Activated naive CD8-positive, alpha-beta T cell treated with anti-CD3 and anti-CD28 coated beads for 36 hours (primary cell): ENCODE data around the gene SELENOW. TPM values are rescaled to one million over a fixed set of nuclear protein-coding genes. Genes with fewer than 3 reads are reported as not detected.
"Not testable (repeated sequence)": the region's sequence is repeated elsewhere in the genome, so short reads cannot be mapped to it uniquely, and the experiment has no call there.

Source experiments
- DNase-seq: peaks from one replicate; pipeline ENCODE4 v3.0.0; 2021
- H3K27ac Mint-ChIP-seq: one replicate; pipeline ENCODE4 v1.8.0; 2022; ENCODE audit warnings: mild to moderate bottlenecking, moderate library complexity, mixed read lengths
- H3K27me3 Mint-ChIP-seq: one replicate; pipeline ENCODE4 v1.8.0; 2022; ENCODE audit warnings: mild to moderate bottlenecking, mixed read lengths
- H3K36me3 Mint-ChIP-seq: one replicate; pipeline ENCODE4 v1.8.0; 2021; ENCODE audit warnings: mild to moderate bottlenecking, mixed read lengths
- H3K4me1 Mint-ChIP-seq: one replicate; pipeline ENCODE4 v1.8.0; 2021; ENCODE audit warnings: mixed read lengths
- H3K4me3 Mint-ChIP-seq: one replicate; pipeline ENCODE4 v1.8.0; 2022; ENCODE audit warnings: mild to moderate bottlenecking, moderate library complexity, mixed read lengths
- H3K9me3 Mint-ChIP-seq: one replicate; pipeline ENCODE4 v1.8.0; 2022; ENCODE audit warnings: mixed read lengths
- total RNA-seq, 2 experiments: library from RNA; stranded (reverse); gene quantifications; one replicate each; pipeline ENCODE4 v1.2.3, GENCODE V29; 2021

The SELENOW gene
- total RNA-seq, 2 experiments from 2014 or later = 99.1 to 107 TPM

- no peak for DNase-seq
- no peaks in the 10 kb centered on the region for H3K9me3 Mint-ChIP-seq
- peaks cover 41% of the 10 kb centered on the region for H3K36me3 Mint-ChIP-seq
- H3K4me1 Mint-ChIP-seq = peaks cover 25% of the 10 kb centered on the region
- no peak overlapping the region for H3K4me3 Mint-ChIP-seq
- H3K27me3 Mint-ChIP-seq = no peaks in the 10 kb centered on the region
- H3K27ac Mint-ChIP-seq = peak overlapping the region; percentile 12
These were observed 25.9 kb upstream of the SELENOW start for GRCh38 chr19:47752440-47753211.

GRCh38 chr19:47754206-47755064, 24.1 kb upstream of the SELENOW start:
- Mint-ChIP-seq H3K27me3 (no peaks in the 10 kb centered on the region), H3K4me1 (peaks cover 12% of the 10 kb centered on the region), H3K27ac (peak overlapping the region; percentile 63), H3K4me3 (no peak overlapping the region), H3K9me3 (no peaks in the 10 kb centered on the region), H3K36me3 (peaks cover 35% of the 10 kb centered on the region)
- no peak for DNase-seq

- no peaks in the 10 kb centered on the region for H3K27me3 Mint-ChIP-seq
- H3K36me3 Mint-ChIP-seq = peaks cover 36% of the 10 kb centered on the region
- H3K4me3 Mint-ChIP-seq = no peak overlapping the region
- H3K27ac Mint-ChIP-seq = no peak overlapping the region
- no peaks in the 10 kb centered on the region for H3K9me3 Mint-ChIP-seq
- peaks cover 9% of the 10 kb centered on the region for H3K4me1 Mint-ChIP-seq
- no peak for DNase-seq
These were observed 23.3 kb upstream of the SELENOW start for GRCh38 chr19:47755065-47755761.

- H3K4me3 Mint-ChIP-seq = no peak overlapping the region
- H3K9me3 Mint-ChIP-seq = no peaks in the 10 kb centered on the region
- no peaks in the 10 kb centered on the region for H3K27me3 Mint-ChIP-seq
- H3K36me3 Mint-ChIP-seq = peaks cover 34% of the 10 kb centered on the region
- peaks cover 5% of the 10 kb centered on the region for H3K4me1 Mint-ChIP-seq
- DNase-seq = no peak
- no peak overlapping the region for H3K27ac Mint-ChIP-seq
These were observed 22.5 kb upstream of the SELENOW start for GRCh38 chr19:47755762-47756626.

GRCh38 chr19:47756627-47756929, 21.9 kb upstream of the SELENOW start:
- peaks cover 5% of the 10 kb centered on the region for H3K4me1 Mint-ChIP-seq
- H3K27ac Mint-ChIP-seq = no peak overlapping the region
- no peak overlapping the region for H3K4me3 Mint-ChIP-seq
- no peak for DNase-seq
- H3K27me3 Mint-ChIP-seq = no peaks in the 10 kb centered on the region
- peaks cover 34% of the 10 kb centered on the region for H3K36me3 Mint-ChIP-seq
- H3K9me3 Mint-ChIP-seq = no peaks in the 10 kb centered on the region

GRCh38 chr19:47756953-47757608, 21.4 kb upstream of the SELENOW start:
- Mint-ChIP-seq H3K27ac (no peak overlapping the region), H3K27me3 (no peaks in the 10 kb centered on the region), H3K4me1 (peaks cover 5% of the 10 kb centered on the region)

GRCh38 chr19:47757617-47758442, 20.7 kb upstream of the SELENOW start:
- no peaks in the 10 kb centered on the region for H3K9me3 Mint-ChIP-seq
- H3K36me3 Mint-ChIP-seq = peaks cover 33% of the 10 kb centered on the region
- no peaks in the 10 kb centered on the region for H3K27me3 Mint-ChIP-seq
- no peak overlapping the region for H3K4me3 Mint-ChIP-seq
- no peak overlapping the region for H3K27ac Mint-ChIP-seq
- H3K4me1 Mint-ChIP-seq = peaks cover 1% of the 10 kb centered on the region
- DNase-seq = no peak

More at GRCh38 chr19:47756953-47757608, 21.4 kb upstream of the SELENOW start:
- H3K4me3 Mint-ChIP-seq = no peak overlapping the region
- H3K36me3 Mint-ChIP-seq = peaks cover 34% of the 10 kb centered on the region
- no peaks in the 10 kb centered on the region for H3K9me3 Mint-ChIP-seq
- DNase-seq = no peak

GRCh38 chr19:47758443-47758804, 20.1 kb upstream of the SELENOW start:
- Mint-ChIP-seq H3K9me3 (no peaks in the 10 kb centered on the region), H3K4me1 (no peaks in the 10 kb centered on the region), H3K27ac (no peak overlapping the region), H3K4me3 (no peak overlapping the region), H3K36me3 (peaks cover 27% of the 10 kb centered on the region), H3K27me3 (no peaks in the 10 kb centered on the region)
- DNase-seq = no peak

GRCh38 chr19:47760632-47760999, 17.9 kb upstream of the SELENOW start:
- DNase-seq = no peak
- Mint-ChIP-seq H3K4me3 (no peak overlapping the region), H3K9me3 (no peaks in the 10 kb centered on the region), H3K27ac (no peak overlapping the region), H3K27me3 (no peaks in the 10 kb centered on the region), H3K36me3 (peaks cover 19% of the 10 kb centered on the region), H3K4me1 (no peaks in the 10 kb centered on the region)

- H3K27ac Mint-ChIP-seq = no peak overlapping the region
- H3K27me3 Mint-ChIP-seq = no peaks in the 10 kb centered on the region
- H3K4me1 Mint-ChIP-seq = no peaks in the 10 kb centered on the region
These were observed 16.9 kb upstream of the SELENOW start for GRCh38 chr19:47761566-47761965.

GRCh38 chr19:47762151-47762550, 16.4 kb upstream of the SELENOW start:
- DNase-seq = no peak
- H3K36me3 Mint-ChIP-seq = peaks cover 16% of the 10 kb centered on the region

More at GRCh38 chr19:47761566-47761965, 16.9 kb upstream of the SELENOW start:
- DNase-seq = no peak
- no peaks in the 10 kb centered on the region for H3K9me3 Mint-ChIP-seq
- H3K4me3 Mint-ChIP-seq = no peak overlapping the region
- H3K36me3 Mint-ChIP-seq = peaks cover 19% of the 10 kb centered on the region

GRCh38 chr19:47762615-47763308, 15.7 kb upstream of the SELENOW start:
- Mint-ChIP-seq H3K36me3 (peaks cover 12% of the 10 kb centered on the region), H3K27ac (no peak overlapping the region), H3K27me3 (no peaks in the 10 kb centered on the region), H3K9me3 (no peaks in the 10 kb centered on the region), H3K4me1 (no peaks in the 10 kb centered on the region), H3K4me3 (no peak overlapping the region)
- DNase-seq = no peak

More at GRCh38 chr19:47762151-47762550, 16.4 kb upstream of the SELENOW start:
- Mint-ChIP-seq H3K27ac (no peak overlapping the region), H3K9me3 (no peaks in the 10 kb centered on the region), H3K4me3 (no peak overlapping the region), H3K27me3 (no peaks in the 10 kb centered on the region), H3K4me1 (no peaks in the 10 kb centered on the region)

GRCh38 chr19:47764705-47765104, 13.8 kb upstream of the SELENOW start:
- DNase-seq, H3K36me3 Mint-ChIP-seq, H3K27me3 Mint-ChIP-seq, H3K9me3 Mint-ChIP-seq, H3K4me1 Mint-ChIP-seq, H3K27ac Mint-ChIP-seq, H3K4me3 Mint-ChIP-seq: not testable (repeated sequence)
